ELR (cell line): ENCODE data around the gene PAOX.
"Not testable (repeated sequence)": the region's sequence is repeated elsewhere in the genome, so short reads cannot be mapped to it uniquely, and the experiment has no call there.

Source experiments
- DNase-seq: peaks from one replicate; pipeline ENCODE4 v3.0.0-alpha.2; 2015; ENCODE audit warnings: low read depth

The PAOX gene

GRCh38 chr10:133364645-133365431 is 14.2 kb upstream of the PAOX start:
- DNase-seq: no peak

GRCh38 chr10:133365461-133366129 is 13.5 kb upstream of the PAOX start:
- no peak for DNase-seq

GRCh38 chr10:133366130-133366478 is 13.0 kb upstream of the PAOX start:
- no peak for DNase-seq

GRCh38 chr10:133366751-133367150 is 12.3 kb upstream of the PAOX start:
- no peak for DNase-seq

- DNase-seq: not testable (repeated sequence)
Measured at GRCh38 chr10:133367461-133367860, 11.6 kb upstream of the PAOX start.

GRCh38 chr10:133368153-133368552 is 10.9 kb upstream of the PAOX start:
- DNase-seq: no peak

- no peak for DNase-seq
Measured at GRCh38 chr10:133370030-133370786, 8.9 kb upstream of the PAOX start.

- DNase-seq: no peak
Measured at GRCh38 chr10:133372507-133372906, 6.6 kb upstream of the PAOX start.

- DNase-seq: peak; percentile 93
Measured at GRCh38 chr10:133373174-133374090, 5.6 kb upstream of the PAOX start, which contains the start of gene ECHS1. Gene ECHS1, minus strand, starts transcription at chr10:133373354. Its CDS starts 21 bp downstream, at chr10:133373333.

- DNase-seq: no peak
Measured at GRCh38 chr10:133375357-133376115, 3.5 kb upstream of the PAOX start.

GRCh38 chr10:133376183-133376582 is 2.9 kb upstream of the PAOX start:
- not testable (repeated sequence) for DNase-seq

GRCh38 chr10:133377025-133377817 is 1.8 kb upstream of the PAOX start:
- no peak for DNase-seq

GRCh38 chr10:133377818-133378250 is 1.2 kb upstream of the PAOX start:
- no peak for DNase-seq

GRCh38 chr10:133378251-133379096 is 588 bp upstream of the PAOX start:
- peak; percentile 60 for DNase-seq

GRCh38 chr10:133379801-133380666 is 972 bp downstream of the PAOX start:
- DNase-seq: no peak

GRCh38 chr10:133381036-133381435 is 2.0 kb downstream of the PAOX start:
- DNase-seq: no peak

GRCh38 chr10:133383551-133383950 is 4.5 kb downstream of the PAOX start:
- no peak for DNase-seq

- DNase-seq: no peak
Measured at GRCh38 chr10:133384071-133384470, 5.0 kb downstream of the PAOX start.
